Activated CD8-positive, alpha-beta T cell treated with anti-CD3 and anti-CD28 coated beads for 36 hours (primary cell): ENCODE measurements around the gene FBXO31. TPM values are rescaled to one million over a fixed set of nuclear protein-coding genes. Genes with fewer than 3 reads are reported as not detected.

Experiments
- ATAC-seq: fragments of 200-7000 bp; cut with Tn5 transposase; one replicate; pipeline ENCODE4 v1.10.0; 2021; ENCODE audit warnings: mild to moderate bottlenecking, moderate library complexity
- CTCF ChIA-PET: fragments of 350-600 bp; sonication (Branson Sonifier 250); formaldehyde crosslinking; loops from one replicate; lab custom pipeline; 2021; ENCODE audit warnings: antibody characterized with exemption; lab: Charles Lee
- POLR2A ChIA-PET: fragments of 350-600 bp; sonication (Branson Sonifier 250); formaldehyde crosslinking; loops from one replicate; lab custom pipeline; 2021; ENCODE audit warnings: antibody characterized with exemption; lab: Charles Lee
- DNase-seq: peaks from one replicate; pipeline ENCODE4 v3.0.0-alpha.2; 2020
- H3K27ac Mint-ChIP-seq: one replicate; pipeline ENCODE4 v1.8.0; 2021; ENCODE audit warnings: mild to moderate bottlenecking, mixed read lengths
- H3K27me3 Mint-ChIP-seq: one replicate; pipeline ENCODE4 v1.8.0; 2021; ENCODE audit warnings: mixed read lengths
- H3K36me3 Mint-ChIP-seq: one replicate; pipeline ENCODE4 v1.8.0; 2021; ENCODE audit warnings: low read depth, mixed read lengths
- H3K4me1 Mint-ChIP-seq: one replicate; pipeline ENCODE4 v1.8.0; 2021; ENCODE audit warnings: low read depth, mixed read lengths
- H3K4me3 Mint-ChIP-seq: one replicate; pipeline ENCODE4 v1.8.0; 2021; ENCODE audit warnings: mild to moderate bottlenecking, moderate library complexity, mixed read lengths
- H3K9me3 Mint-ChIP-seq: one replicate; pipeline ENCODE4 v1.8.0; 2021; ENCODE audit warnings: mixed read lengths
- intact Hi-C: fragments of 100-400 bp; cut with micrococcal nuclease; formaldehyde crosslinking; loops from one replicate; pipeline ENCODE4 v1.10.0; 2022
- total RNA-seq, 2 experiments: library from RNA; stranded (reverse); gene quantifications; one replicate each; pipeline ENCODE4 v1.2.3, GENCODE V29; 2021
- TF ChIP-seq, protein P1 (sequence below): fragments of 200-600 bp; IDR thresholded peaks from one replicate; pipeline ENCODE4 v1.8.0; 2022; ENCODE audit warnings: antibody characterized with exemption, mild to moderate bottlenecking

The FBXO31 gene
- total RNA-seq, 2 experiments from 2014 or later = 32.0 to 32.7 TPM

GRCh38 chr16:87320510-87321227 lies 62.9 kb downstream of the FBXO31 start:
- ChIA-PET CTCF (no interaction called here), POLR2A (interaction anchor here (1.0 kb wide), 1 partner anchor 61 kb away, joined by 3 read pairs; no protein-coding TSS in a partner anchor)
- TF ChIP-seq, protein P1, sequence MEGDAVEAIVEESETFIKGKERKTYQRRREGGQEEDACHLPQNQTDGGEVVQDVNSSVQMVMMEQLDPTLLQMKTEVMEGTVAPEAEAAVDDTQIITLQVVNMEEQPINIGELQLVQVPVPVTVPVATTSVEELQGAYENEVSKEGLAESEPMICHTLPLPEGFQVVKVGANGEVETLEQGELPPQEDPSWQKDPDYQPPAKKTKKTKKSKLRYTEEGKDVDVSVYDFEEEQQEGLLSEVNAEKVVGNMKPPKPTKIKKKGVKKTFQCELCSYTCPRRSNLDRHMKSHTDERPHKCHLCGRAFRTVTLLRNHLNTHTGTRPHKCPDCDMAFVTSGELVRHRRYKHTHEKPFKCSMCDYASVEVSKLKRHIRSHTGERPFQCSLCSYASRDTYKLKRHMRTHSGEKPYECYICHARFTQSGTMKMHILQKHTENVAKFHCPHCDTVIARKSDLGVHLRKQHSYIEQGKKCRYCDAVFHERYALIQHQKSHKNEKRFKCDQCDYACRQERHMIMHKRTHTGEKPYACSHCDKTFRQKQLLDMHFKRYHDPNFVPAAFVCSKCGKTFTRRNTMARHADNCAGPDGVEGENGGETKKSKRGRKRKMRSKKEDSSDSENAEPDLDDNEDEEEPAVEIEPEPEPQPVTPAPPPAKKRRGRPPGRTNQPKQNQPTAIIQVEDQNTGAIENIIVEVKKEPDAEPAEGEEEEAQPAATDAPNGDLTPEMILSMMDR = no peak
- Mint-ChIP-seq H3K4me3 (no peak overlapping the region), H3K27me3 (no peaks in the 10 kb centered on the region), H3K4me1 (peaks cover 13% of the 10 kb centered on the region), H3K27ac (no peak overlapping the region), H3K9me3 (no peaks in the 10 kb centered on the region), H3K36me3 (peaks cover 15% of the 10 kb centered on the region)
- ATAC-seq (no peak), DNase-seq (no peak)
- intact Hi-C loops = no loop called here

- no peaks in the 10 kb centered on the region for H3K27me3 Mint-ChIP-seq
- peaks cover 15% of the 10 kb centered on the region for H3K36me3 Mint-ChIP-seq
- ATAC-seq = no peak
- intact Hi-C loops = loop anchor here (5.0 kb wide), 1 partner anchor 72 kb away; the partner anchor contains the start of gene MAP1LC3B
- H3K4me3 Mint-ChIP-seq = no peak overlapping the region
- H3K9me3 Mint-ChIP-seq = no peaks in the 10 kb centered on the region
- DNase-seq = no peak
- H3K4me1 Mint-ChIP-seq = peaks cover 13% of the 10 kb centered on the region
- H3K27ac Mint-ChIP-seq = no peak overlapping the region
- TF ChIP-seq, protein P1 = no peak
- ChIA-PET CTCF (no interaction called here), POLR2A (interaction anchor here (1.0 kb wide), 1 partner anchor 62 kb away, joined by 3 read pairs; no protein-coding TSS in a partner anchor)
Measured at GRCh38 chr16:87319997-87320491, 63.5 kb downstream of the FBXO31 start.

DNA sequence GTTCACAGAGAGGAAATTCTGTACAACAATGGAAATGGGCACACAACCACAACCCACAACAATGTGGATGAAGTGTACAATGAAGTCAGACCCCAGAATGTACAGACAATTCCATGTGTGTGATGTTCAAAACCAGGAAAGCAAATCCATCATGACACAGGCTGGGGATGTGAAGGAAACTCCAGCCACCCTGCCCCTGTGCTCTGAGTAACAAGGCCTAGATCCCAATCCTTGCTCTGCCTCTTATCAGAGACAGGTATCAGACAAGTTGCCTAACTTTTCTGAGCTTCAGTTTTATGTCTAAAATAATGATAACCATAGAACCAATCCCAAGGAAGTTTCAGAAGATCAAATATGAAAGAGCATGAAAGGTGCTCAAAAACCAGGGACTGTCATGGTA lies 64.6 kb downstream of the FBXO31 start:
- Mint-ChIP-seq H3K9me3 (no peaks in the 10 kb centered on the region), H3K27ac (peak overlapping the region; percentile 95), H3K36me3 (peaks cover 15% of the 10 kb centered on the region), H3K4me3 (peak overlapping the region; percentile 91), H3K27me3 (no peaks in the 10 kb centered on the region), H3K4me1 (peaks cover 13% of the 10 kb centered on the region)
- CTCF ChIA-PET = interaction anchor here (1.0 to 2.7 kb wide), 5 partner anchors 21 to 317 kb away, joined by 3 to 14 read pairs (median 3); no protein-coding TSS in a partner anchor
- intact Hi-C loops = loop anchor here (5.0 kb wide), 1 partner anchor 73 kb away; the partner anchor contains the start of gene MAP1LC3B
- ATAC-seq (no peak), DNase-seq (no peak)
- TF ChIP-seq, protein P1 = no peak
- POLR2A ChIA-PET = interaction anchor here (0.7 to 4.8 kb wide), 5 partner anchors 9 to 74 kb away, joined by 3 to 32 read pairs (median 4); partner anchors contain the start of gene FBXO31

- Mint-ChIP-seq H3K4me3 (peak overlapping the region; percentile 91), H3K36me3 (peaks cover 15% of the 10 kb centered on the region), H3K27ac (peak overlapping the region; percentile 95), H3K9me3 (no peaks in the 10 kb centered on the region), H3K27me3 (no peaks in the 10 kb centered on the region), H3K4me1 (peaks cover 13% of the 10 kb centered on the region)
- POLR2A ChIA-PET = interaction anchor here (0.6 to 4.8 kb wide), 9 partner anchors 10 to 816 kb away, joined by 3 to 32 read pairs (median 4); partner anchors contain the start of genes FBXO31 and MAP1LC3B
- peak; percentile 68 for DNase-seq
- CTCF ChIA-PET = interaction anchor here (1.0 to 2.7 kb wide), 9 partner anchors 20 to 318 kb away, joined by 3 to 14 read pairs (median 3); partner anchors contain the start of gene FBXO31
- peak; percentile 51 for ATAC-seq
- intact Hi-C loops = loop anchor here (5.0 kb wide), 1 partner anchor 74 kb away; the partner anchor contains the start of gene MAP1LC3B
- TF ChIP-seq, protein P1 = no peak
Measured at GRCh38 chr16:87317750-87318644, 65.6 kb downstream of the FBXO31 start.
